Measurements from ENCODE around the gene DNAJC18.

GRCh38 chr5:139460455-139460854 lies 21.1 kb upstream of the DNAJC18 start:
- TF ChIP-seq EZH2 (IDR thresholded peaks at IDR 0.05; ENCODE audit: insufficient read depth, poor library complexity, severe bottlenecking) (no peak), EZH2phosphoT487 (IDR thresholded peaks at IDR 0.05; ENCODE audit: insufficient read depth, low read depth) (no peak)

All from GM23248 (cell line).